BLaER1 treated with 17β-estradiol and CSF1 and Interleukin-3, amounts not matched to agents 10 nM and 100 nM (cell line): Measurements from ENCODE around the gene SLC36A1.

Source experiments
- H3K27ac ChIP-seq, 11 experiments: shearing (Covaris generic); formaldehyde crosslinking; 2 replicates each; pipeline ENCODE4 v1.8.1; 2022
- H3K27me3 ChIP-seq, 11 experiments: shearing (Covaris generic); formaldehyde crosslinking; 2 replicates each; pipeline ENCODE4 v1.8.1; 2022
- H3K36me3 ChIP-seq, 11 experiments: shearing (Covaris generic); formaldehyde crosslinking; 2 replicates each; pipeline ENCODE4 v1.8.1; 2022
- H3K4me1 ChIP-seq, 10 experiments: shearing (Covaris generic); formaldehyde crosslinking; 2 replicates each; pipeline ENCODE4 v1.8.1; 2022
- H3K4me2 ChIP-seq, 11 experiments: shearing (Covaris generic); formaldehyde crosslinking; 2 replicates each; pipeline ENCODE4 v1.8.1; 2022
- H3K4me3 ChIP-seq, 10 experiments: shearing (Covaris generic); formaldehyde crosslinking; 2 replicates each; pipeline ENCODE4 v1.8.1; 2022
- H3K9ac ChIP-seq, 11 experiments: shearing (Covaris generic); formaldehyde crosslinking; 2 replicates each; pipeline ENCODE4 v1.8.1; 2022
- H3K9me3 ChIP-seq, 11 experiments: shearing (Covaris generic); formaldehyde crosslinking; replicated peaks in 1 of 11; 2 replicates each; pipeline ENCODE4 v1.8.1; 2022
- H4K20me1 ChIP-seq, 11 experiments: shearing (Covaris generic); formaldehyde crosslinking; 2 replicates each; pipeline ENCODE4 v1.8.1; 2022
- Cebpa-rat ChIP-seq, 11 experiments: shearing (Covaris generic); IDR thresholded peaks; 2 replicates each; pipeline ENCODE4 v1.8.1; 2022

The SLC36A1 gene

DNA sequence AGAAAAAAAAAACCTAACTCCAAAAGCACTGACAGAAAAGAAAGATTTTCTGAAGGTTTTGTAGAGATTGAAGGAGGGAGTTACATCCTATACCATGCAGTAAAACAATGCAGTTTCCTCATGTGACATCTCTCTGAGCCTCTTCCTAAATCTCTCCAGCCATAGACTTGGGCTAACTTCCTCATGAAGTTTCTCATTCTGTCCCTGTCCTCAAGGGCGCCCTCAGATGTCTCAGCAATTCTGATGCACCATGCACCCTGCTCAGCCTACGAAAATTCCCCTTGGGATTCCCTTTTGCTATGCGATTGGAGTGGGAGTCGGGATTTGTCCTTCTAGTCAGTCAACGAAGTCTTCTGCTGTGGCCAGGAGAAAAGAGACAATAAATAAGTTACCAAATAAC, 74.8 kb downstream of the SLC36A1 start:
- no peaks in the 10 kb centered on the region for H3K36me3 ChIP-seq
- H3K4me3 ChIP-seq: no peak overlapping the region
- H3K27ac ChIP-seq: no peak overlapping the region
- no peak for TF ChIP-seq Cebpa-rat (IDR thresholded peaks at IDR 0.05)
- H4K20me1 ChIP-seq: no peaks in the 10 kb centered on the region
- peaks cover 4 to 23% (median 9%) of the 10 kb centered on the region in 10 experiments; a peak in 17 of 20 replicates for H3K4me1 ChIP-seq
- H3K4me2 ChIP-seq: peak overlapping the region in 6 of 11 experiments; percentile 26 to 80 (median 42); a peak in 11 of 22 replicates
- no peak overlapping the region for H3K9ac ChIP-seq
- no peaks in the 10 kb centered on the region for H3K27me3 ChIP-seq
- no peaks in the 10 kb centered on the region for H3K9me3 ChIP-seq

DNA sequence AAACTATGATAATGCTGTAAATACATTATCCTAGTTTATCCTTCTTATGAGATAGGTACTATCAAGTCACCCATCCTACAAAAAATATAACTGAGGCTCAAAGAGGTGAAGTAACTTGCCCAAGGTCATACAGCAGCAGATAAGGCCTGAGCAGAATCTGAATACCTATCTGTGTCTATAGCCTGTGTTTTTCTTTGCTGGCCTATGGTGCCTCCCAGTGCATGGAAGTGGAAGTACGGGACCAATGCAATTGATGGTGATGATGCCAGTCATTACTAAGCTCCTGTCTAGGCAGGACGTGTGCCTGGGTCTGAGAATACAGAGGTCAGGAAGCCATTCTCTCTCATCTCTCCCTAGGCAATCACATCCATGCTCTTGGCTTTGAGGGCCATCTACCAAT, 75.9 kb downstream of the SLC36A1 start:
- H3K27ac ChIP-seq: no peak overlapping the region
- no peak overlapping the region for H3K9ac ChIP-seq
- H3K27me3 ChIP-seq: no peaks in the 10 kb centered on the region
- TF ChIP-seq Cebpa-rat (IDR thresholded peaks at IDR 0.05): no peak
- H3K4me3 ChIP-seq: no peak overlapping the region
- H3K36me3 ChIP-seq: no peaks in the 10 kb centered on the region
- peaks cover 4 to 23% (median 9%) of the 10 kb centered on the region in 10 experiments; a peak in 17 of 20 replicates for H3K4me1 ChIP-seq
- no peaks in the 10 kb centered on the region for H4K20me1 ChIP-seq
- H3K4me2 ChIP-seq: no peak overlapping the region
- no peaks in the 10 kb centered on the region for H3K9me3 ChIP-seq

DNA sequence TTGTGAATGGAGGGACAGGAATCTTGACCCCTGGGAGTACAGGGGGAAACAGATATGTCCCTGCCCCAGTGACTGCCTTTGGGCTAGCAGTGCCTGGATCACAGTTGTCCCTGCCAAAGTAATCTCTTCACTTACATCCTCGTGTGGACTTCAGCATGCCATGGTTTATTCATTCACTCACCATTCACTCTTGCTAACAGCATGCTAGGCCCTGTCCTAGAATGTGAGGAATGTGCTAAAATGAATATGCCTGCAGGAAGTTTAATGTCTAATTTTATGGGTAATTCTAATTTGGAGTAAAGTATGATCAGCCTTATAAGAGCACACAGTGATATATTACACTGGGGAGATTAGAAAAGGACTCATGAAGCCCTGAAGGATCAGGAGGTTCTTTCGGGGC, 80.8 kb downstream of the SLC36A1 start:
- no peaks in the 10 kb centered on the region for H4K20me1 ChIP-seq
- no peaks in the 10 kb centered on the region for H3K36me3 ChIP-seq
- H3K4me2 ChIP-seq: no peak overlapping the region
- no peaks in the 10 kb centered on the region for H3K9me3 ChIP-seq
- no peak overlapping the region for H3K9ac ChIP-seq
- no peak overlapping the region for H3K4me3 ChIP-seq
- H3K27ac ChIP-seq: no peak overlapping the region
- H3K27me3 ChIP-seq: no peaks in the 10 kb centered on the region
- H3K4me1 ChIP-seq: peaks cover 0 to under 1% (median 0%) of the 10 kb centered on the region in 10 experiments; a peak in 1 of 20 replicates
- no peak for TF ChIP-seq Cebpa-rat (IDR thresholded peaks at IDR 0.05)

DNA sequence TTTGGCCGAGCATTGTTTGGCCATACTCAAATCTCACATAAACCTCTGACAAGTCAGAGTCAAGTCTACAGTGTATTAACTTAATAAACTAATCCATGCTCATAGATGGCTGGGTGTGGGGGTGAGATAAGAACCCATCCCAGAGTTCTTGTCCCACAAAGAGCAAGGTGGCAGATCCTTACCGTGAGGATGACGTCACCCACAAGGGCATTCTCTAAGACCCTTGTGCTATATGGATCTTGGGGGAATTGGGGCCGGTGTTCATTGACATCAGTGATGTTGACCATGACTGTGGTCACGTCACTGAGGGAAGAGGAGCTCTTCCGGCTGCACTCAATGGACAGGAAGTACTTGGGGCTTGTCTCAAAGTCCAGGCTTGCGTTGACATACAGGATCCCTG, 81.6 kb downstream of the SLC36A1 start:
- Histone ChIP-seq H3K9ac (no peak overlapping the region), H3K36me3 (no peaks in the 10 kb centered on the region), H3K9me3 (no peaks in the 10 kb centered on the region), H3K27ac (no peak overlapping the region), H3K4me3 (no peak overlapping the region), H3K4me2 (no peak overlapping the region), H3K4me1 (peaks cover 0 to 1% (median 0%) of the 10 kb centered on the region in 10 experiments; a peak in 4 of 20 replicates), H3K27me3 (no peaks in the 10 kb centered on the region), H4K20me1 (no peaks in the 10 kb centered on the region)
- no peak for TF ChIP-seq Cebpa-rat (IDR thresholded peaks at IDR 0.05)

DNA sequence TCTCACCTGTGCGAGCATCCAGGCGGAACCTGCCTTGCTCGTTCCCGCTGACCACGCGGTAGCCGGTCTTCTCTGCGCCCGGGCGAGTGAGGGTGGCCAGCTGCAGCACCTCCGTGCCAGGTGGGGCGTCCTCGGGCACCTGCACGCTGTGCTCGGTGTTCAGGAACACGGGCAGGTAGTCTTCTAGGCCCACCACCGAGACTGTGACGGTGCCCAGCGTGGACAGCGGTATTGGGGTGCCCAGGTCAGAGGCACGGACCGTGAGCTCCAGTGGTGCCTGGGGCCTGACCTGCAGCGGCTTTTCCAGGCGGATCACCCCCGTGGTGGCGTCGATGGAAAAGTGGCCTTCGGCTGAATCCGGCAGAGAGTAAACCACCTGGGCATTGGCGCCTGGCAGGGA, 84.2 kb downstream of the SLC36A1 start:
- H3K27ac ChIP-seq: no peak overlapping the region

DNA sequence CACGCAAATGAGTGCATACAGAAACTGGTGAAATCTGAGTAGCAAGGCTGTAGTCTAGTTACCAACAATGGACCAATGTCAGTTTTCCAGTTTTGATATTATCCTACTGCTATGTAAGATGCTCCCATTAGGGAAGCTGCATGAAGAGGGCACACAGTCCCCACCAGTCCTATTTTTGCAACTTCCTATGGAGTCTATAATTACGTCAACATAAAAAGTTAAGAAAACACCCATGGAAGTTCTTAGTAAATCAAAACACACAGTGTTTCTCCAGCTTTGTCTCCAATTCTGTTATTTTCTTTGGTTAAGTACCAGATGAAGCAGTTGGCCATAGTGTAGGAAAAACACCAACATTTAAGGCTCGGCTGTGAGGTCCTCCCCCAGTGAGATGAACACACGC, 85.0 kb downstream of the SLC36A1 start:
- TF ChIP-seq Cebpa-rat (IDR thresholded peaks at IDR 0.05): no peak
- peaks cover 0 to 8% (median 6%) of the 10 kb centered on the region in 10 experiments; a peak in 11 of 20 replicates for H3K4me1 ChIP-seq
- no peaks in the 10 kb centered on the region for H3K27me3 ChIP-seq
- no peaks in the 10 kb centered on the region for H3K36me3 ChIP-seq
- H3K9ac ChIP-seq: no peak overlapping the region
- no peaks in the 10 kb centered on the region for H3K9me3 ChIP-seq
- H3K4me3 ChIP-seq: no peak overlapping the region
- H3K27ac ChIP-seq: no peak overlapping the region
- H3K4me2 ChIP-seq: no peak overlapping the region
- H4K20me1 ChIP-seq: no peaks in the 10 kb centered on the region

More for the DNA sequence above, 84.2 kb downstream of the SLC36A1 start:
- Histone ChIP-seq H3K36me3 (no peaks in the 10 kb centered on the region), H3K4me2 (no peak overlapping the region), H3K9me3 (no peaks in the 10 kb centered on the region), H3K4me1 (peaks cover 0 to 8% (median 6%) of the 10 kb centered on the region in 10 experiments; a peak in 11 of 20 replicates), H3K27me3 (no peaks in the 10 kb centered on the region), H3K4me3 (no peak overlapping the region), H3K9ac (no peak overlapping the region), H4K20me1 (no peaks in the 10 kb centered on the region)
- no peak for TF ChIP-seq Cebpa-rat (IDR thresholded peaks at IDR 0.05)

DNA sequence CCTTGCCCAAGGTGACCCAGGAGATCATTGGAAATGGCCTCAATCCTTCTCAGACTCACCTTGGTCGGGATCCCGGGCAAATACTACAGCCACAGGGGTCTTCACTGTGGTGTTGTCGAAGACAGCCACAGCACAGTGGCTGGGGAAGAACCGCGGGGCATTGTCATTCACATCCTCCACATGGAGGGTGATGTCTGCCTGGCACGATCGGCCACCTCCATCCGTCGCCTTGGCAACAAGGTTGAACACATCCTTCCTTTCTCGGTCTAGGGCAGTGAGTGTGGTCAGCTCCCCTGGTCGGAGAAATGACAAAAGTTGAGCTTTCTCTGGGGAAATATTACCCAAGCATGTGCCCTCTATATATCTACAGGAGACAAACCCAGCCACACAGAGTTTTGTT, 86.9 kb downstream of the SLC36A1 start:
- TF ChIP-seq Cebpa-rat (IDR thresholded peaks at IDR 0.05): no peak
- H3K27ac ChIP-seq: no peak overlapping the region
- H3K9me3 ChIP-seq: no peaks in the 10 kb centered on the region
- no peak overlapping the region for H3K9ac ChIP-seq
- H3K4me3 ChIP-seq: no peak overlapping the region
- peak overlapping the region in 8 of 11 experiments; percentile 10 to 54 (median 38); a peak in 13 of 22 replicates for H3K4me2 ChIP-seq
- H3K4me1 ChIP-seq: peaks cover 0 to 10% (median 6%) of the 10 kb centered on the region in 10 experiments; a peak in 14 of 20 replicates
- no peaks in the 10 kb centered on the region for H4K20me1 ChIP-seq
- no peaks in the 10 kb centered on the region for H3K27me3 ChIP-seq
- H3K36me3 ChIP-seq: no peaks in the 10 kb centered on the region

DNA sequence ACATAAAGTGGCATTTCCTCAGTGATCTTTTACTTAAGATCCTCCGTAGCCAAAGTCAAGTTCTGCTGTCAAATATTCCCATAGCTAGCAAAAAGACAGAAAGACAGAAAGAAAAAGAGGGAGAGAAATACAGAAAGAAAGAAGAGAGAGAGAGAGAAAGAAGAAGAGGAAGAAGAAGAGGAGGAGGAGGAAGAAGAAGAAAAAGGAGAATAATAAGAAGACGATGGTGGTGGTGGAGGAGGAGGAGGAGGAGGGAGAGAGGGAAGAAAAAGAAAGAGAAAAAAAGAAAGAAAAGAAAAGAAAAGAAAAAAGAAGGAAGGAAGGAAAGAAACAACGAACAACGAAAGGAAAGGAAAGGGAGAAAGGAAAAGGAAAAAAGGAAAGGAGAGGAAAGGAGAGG, 89.6 kb downstream of the SLC36A1 start:
- TF ChIP-seq Cebpa-rat (IDR thresholded peaks at IDR 0.05): no peak
- peaks cover 0 to 19% (median 6%) of the 10 kb centered on the region in 10 experiments; a peak in 15 of 20 replicates for H3K4me1 ChIP-seq
- no peak overlapping the region for H3K4me2 ChIP-seq
- no peak overlapping the region for H3K9ac ChIP-seq
- H3K9me3 ChIP-seq: no peaks in the 10 kb centered on the region
- no peaks in the 10 kb centered on the region for H4K20me1 ChIP-seq
- no peak overlapping the region for H3K27ac ChIP-seq
- no peak overlapping the region for H3K4me3 ChIP-seq
- H3K27me3 ChIP-seq: no peaks in the 10 kb centered on the region
- no peaks in the 10 kb centered on the region for H3K36me3 ChIP-seq

DNA sequence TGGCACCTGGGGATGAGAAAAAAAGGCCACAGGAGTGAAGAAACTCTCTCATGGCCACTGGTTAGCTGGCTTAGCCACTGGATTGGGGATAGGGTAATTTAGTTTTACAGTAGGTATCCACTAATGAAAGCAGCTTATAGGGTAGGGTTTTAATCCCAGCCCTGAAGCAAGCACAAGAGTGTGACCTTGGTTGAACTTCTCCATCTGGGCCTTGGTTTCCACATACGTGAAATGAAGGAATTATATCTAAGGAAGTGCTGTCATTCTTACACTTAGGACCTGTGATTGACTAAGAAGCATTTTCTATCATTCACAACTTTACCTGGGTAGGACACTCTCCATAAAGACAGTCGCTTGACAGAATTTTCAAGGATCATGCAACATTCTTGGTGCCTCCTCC, 94.2 kb downstream of the SLC36A1 start:
- TF ChIP-seq Cebpa-rat (IDR thresholded peaks at IDR 0.05): no peak

More for the DNA sequence above, 94.2 kb downstream of the SLC36A1 start:
- no peak overlapping the region for H3K4me3 ChIP-seq
- H4K20me1 ChIP-seq: no peaks in the 10 kb centered on the region
- no peak overlapping the region for H3K9ac ChIP-seq
- no peaks in the 10 kb centered on the region for H3K27me3 ChIP-seq
- H3K4me1 ChIP-seq: peaks cover 0 to 19% (median 0%) of the 10 kb centered on the region in 10 experiments; a peak in 4 of 20 replicates
- no peaks in the 10 kb centered on the region for H3K9me3 ChIP-seq
- H3K4me2 ChIP-seq: peak overlapping the region in 2 of 11 experiments; percentile 25 to 47; a peak in 3 of 22 replicates
- no peak overlapping the region for H3K27ac ChIP-seq
- no peaks in the 10 kb centered on the region for H3K36me3 ChIP-seq
